ENCODE data around the gene CDX2. TPM values are rescaled to one million over a fixed set of nuclear protein-coding genes. Genes with fewer than 3 reads are reported as not detected.
A peak's percentile ranks its signal among the peaks of the same experiment; 100 is the strongest.

The CDX2 gene
- total RNA-seq, 1 donor from 2014 or later = 11.3 TPM

DNA sequence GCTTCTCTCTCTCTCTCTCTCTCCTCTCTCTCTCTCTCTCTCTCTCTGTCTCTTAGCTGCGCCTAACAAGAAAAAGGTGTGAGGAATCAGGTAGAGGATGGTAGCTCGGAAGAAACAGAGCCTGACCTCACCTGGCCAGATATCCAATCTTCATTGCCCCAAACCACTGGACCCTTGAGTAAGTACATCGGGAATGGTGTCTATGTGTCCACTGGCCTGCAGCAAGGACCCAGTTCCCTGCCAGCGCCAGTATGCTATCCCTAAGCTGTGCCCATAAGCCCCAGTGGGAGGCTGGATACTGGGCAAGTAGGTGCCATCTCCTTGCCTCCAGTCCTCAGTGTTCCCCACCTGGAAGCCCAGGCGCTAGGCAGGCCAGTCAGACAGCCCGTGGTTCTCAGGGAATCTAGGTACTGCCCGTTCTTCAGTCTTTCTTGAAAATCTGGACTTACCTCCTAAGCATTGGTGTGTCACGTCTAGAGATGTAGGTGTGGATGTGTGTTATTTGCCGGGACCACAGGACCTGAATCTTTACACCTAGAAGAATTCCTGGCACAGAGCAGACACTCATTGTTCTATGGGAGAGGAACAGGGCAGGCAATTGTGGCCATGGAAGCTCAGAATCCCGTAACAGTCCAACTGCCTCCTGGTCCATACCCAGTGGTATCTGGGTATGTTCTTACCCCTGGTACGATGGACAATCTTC is 12.0 kb upstream of the CDX2 start:
- no peak for DNase-seq (ENCODE audit: extremely low spot score, unreplicated experiment)
- Mint-ChIP-seq H3K4me1 (ENCODE audit: unreplicated experiment) (peaks cover 5% of the 10 kb centered on the region), H3K27ac (no peak overlapping the region), H3K27me3 (peaks cover 89% of the 10 kb centered on the region), H3K36me3 (no peaks in the 10 kb centered on the region), H3K4me3 (peak overlapping the region; percentile 72), H3K9me3 (no peaks in the 10 kb centered on the region)
- TF ChIP-seq, protein P1, sequence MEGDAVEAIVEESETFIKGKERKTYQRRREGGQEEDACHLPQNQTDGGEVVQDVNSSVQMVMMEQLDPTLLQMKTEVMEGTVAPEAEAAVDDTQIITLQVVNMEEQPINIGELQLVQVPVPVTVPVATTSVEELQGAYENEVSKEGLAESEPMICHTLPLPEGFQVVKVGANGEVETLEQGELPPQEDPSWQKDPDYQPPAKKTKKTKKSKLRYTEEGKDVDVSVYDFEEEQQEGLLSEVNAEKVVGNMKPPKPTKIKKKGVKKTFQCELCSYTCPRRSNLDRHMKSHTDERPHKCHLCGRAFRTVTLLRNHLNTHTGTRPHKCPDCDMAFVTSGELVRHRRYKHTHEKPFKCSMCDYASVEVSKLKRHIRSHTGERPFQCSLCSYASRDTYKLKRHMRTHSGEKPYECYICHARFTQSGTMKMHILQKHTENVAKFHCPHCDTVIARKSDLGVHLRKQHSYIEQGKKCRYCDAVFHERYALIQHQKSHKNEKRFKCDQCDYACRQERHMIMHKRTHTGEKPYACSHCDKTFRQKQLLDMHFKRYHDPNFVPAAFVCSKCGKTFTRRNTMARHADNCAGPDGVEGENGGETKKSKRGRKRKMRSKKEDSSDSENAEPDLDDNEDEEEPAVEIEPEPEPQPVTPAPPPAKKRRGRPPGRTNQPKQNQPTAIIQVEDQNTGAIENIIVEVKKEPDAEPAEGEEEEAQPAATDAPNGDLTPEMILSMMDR (conservative IDR thresholded peaks at IDR 0.05) = no peak

DNA sequence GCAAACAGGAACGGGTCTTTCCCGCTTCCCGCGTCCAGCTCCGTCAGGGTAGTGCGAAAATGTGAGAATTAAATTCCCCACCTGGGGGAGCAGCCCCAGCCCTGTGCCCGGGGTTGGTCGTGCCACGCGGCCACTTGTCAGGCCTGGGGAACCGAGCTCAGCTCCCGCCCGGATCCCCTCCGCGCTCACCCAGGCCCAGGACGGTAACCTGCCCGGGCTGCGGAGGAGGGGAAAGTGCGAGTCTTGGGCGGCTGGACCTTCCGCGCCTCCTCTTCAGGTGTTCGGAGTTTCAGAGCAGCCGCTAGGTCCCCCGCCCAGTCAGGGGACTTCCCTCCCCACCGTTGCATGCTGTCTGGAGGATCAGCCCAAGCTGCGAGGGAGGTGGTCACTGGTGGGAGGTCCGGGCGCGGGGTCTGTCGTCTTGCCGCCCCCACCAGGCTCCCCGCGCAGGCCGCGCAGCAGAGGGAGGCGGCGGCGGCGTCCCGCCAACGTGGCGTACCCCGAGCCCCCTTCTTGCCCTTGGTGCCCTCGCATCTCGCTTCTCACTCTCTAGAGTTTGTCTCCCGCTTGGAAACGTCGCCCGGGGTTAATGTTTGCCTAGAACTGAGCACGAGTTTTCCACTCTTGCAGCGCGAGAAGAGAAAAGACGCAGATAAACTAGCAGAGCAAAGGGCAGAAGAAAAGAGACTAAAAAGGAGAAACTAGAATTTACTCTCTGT is 11.3 kb upstream of the CDX2 start:
- no peak for DNase-seq (ENCODE audit: extremely low spot score, unreplicated experiment)
- TF ChIP-seq, protein P1 (conservative IDR thresholded peaks at IDR 0.05) = no peak
- H3K4me3 Mint-ChIP-seq = peak overlapping the region; percentile 72

DNA sequence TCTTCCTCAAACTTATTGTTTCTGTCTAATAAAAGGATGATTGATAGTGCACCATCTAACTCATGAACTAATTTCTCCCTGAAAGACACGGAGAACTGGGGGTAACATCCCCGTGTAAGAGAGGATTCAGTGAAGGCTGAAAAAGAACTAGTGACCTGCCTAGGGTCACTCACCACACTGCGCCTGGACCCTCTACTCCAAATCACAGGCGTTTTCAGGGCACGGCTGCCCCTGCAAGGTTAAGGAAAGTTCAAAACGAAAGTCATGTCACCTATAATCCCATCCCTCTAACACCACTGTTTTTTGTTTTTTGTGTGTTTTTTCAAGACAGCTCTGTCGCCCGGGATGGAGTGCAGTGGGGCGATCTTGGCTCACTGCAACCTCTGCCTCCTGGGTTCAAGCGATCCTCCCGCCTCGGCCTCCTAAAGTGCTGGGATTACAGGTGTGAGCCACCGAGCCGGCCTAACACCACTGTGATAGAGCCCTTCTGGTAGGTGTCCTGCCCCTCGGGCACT is 10.7 kb upstream of the CDX2 start:
- Mint-ChIP-seq H3K4me3 (peak overlapping the region; percentile 54), H3K27ac (no peak overlapping the region), H3K36me3 (no peaks in the 10 kb centered on the region), H3K27me3 (peaks cover 93% of the 10 kb centered on the region), H3K4me1 (ENCODE audit: unreplicated experiment) (peaks cover 5% of the 10 kb centered on the region), H3K9me3 (no peaks in the 10 kb centered on the region)
- TF ChIP-seq, protein P1 (conservative IDR thresholded peaks at IDR 0.05) = no peak
- DNase-seq (ENCODE audit: extremely low spot score, unreplicated experiment) = no peak

More for the DNA sequence above, 11.3 kb upstream of the CDX2 start:
- H3K9me3 Mint-ChIP-seq = no peaks in the 10 kb centered on the region
- peaks cover 90% of the 10 kb centered on the region for H3K27me3 Mint-ChIP-seq
- H3K27ac Mint-ChIP-seq = no peak overlapping the region
- peaks cover 5% of the 10 kb centered on the region for H3K4me1 Mint-ChIP-seq (ENCODE audit: unreplicated experiment)
- no peaks in the 10 kb centered on the region for H3K36me3 Mint-ChIP-seq

DNA sequence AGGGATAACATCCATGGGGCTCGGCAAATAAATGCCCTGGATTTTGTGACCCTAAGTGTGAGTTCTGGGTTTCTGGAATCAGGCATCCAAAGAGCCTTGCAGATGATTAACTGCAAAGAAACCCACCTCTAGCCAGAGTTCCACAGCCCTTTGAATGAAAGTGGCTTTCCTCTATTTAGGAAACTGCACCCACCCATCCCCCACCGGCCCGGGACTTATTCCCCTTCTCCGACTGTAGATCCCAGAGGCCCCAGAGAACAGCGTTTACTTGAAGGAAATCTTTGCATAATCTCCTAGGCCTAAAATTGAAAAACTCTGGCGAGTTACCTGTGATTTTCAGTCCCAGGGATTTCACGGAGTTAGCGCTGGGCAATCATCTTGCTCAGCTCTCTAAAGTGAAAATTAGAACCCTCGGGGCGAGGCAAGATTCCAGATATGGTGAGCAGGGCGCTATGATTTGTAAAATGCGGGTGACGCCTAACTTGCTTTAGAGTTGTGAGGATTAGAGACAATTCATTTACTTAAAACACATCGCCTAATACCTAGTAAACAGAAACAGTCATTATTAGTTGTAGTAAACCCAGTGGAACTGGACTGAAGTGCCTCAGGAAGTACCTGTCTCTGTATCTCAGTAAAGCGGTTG is 10.0 kb upstream of the CDX2 start:
- H3K27ac Mint-ChIP-seq = no peak overlapping the region
- TF ChIP-seq, protein P1 (conservative IDR thresholded peaks at IDR 0.05) = no peak
- no peaks in the 10 kb centered on the region for H3K36me3 Mint-ChIP-seq

DNA sequence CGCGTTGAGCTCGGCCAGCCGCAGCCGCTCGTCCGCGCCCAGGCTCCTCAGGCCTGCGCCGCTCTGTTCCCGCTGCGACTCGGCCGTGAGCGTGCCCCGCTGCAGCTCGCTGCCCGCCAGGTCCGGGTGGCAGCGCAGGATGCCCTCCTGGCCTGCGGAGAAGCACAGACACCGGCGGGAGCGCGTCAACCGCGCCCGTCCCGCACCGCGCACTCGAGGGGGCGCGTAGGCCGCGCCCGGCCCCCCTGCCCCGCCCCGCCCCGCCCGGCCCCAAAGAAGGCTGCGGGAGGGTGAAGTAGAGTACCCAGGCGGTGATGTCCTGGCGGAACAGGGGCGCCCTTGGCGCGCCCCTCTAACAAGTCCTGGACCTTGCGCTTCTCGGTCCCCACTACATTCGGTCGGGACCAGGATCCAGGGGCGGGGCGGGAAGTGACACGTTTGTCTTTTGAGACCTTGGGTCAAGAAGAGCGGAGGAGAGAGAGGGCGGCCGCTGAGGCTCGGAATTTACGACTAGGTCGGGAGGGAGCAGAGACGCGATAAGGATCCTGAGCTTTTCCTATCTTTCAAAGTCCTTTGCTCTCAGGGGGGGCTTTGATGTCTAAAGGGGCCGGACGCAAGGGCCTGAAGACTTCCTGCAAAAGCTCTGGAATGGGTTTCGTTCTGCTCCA is 9.3 kb upstream of the CDX2 start:
- TF ChIP-seq, protein P1 (conservative IDR thresholded peaks at IDR 0.05) = no peak
- Mint-ChIP-seq H3K36me3 (no peaks in the 10 kb centered on the region), H3K27ac (peak overlapping the region; percentile 59), H3K4me3 (peak overlapping the region; percentile 70), H3K4me1 (ENCODE audit: unreplicated experiment) (peaks cover 5% of the 10 kb centered on the region), H3K27me3 (peaks cover 95% of the 10 kb centered on the region), H3K9me3 (no peaks in the 10 kb centered on the region)
- DNase-seq (ENCODE audit: extremely low spot score, unreplicated experiment) = no peak

More for the DNA sequence above, 10.0 kb upstream of the CDX2 start:
- Mint-ChIP-seq H3K9me3 (no peaks in the 10 kb centered on the region), H3K27me3 (peaks cover 95% of the 10 kb centered on the region), H3K4me3 (peak overlapping the region; percentile 54), H3K4me1 (ENCODE audit: unreplicated experiment) (peaks cover 5% of the 10 kb centered on the region)
- no peak for DNase-seq (ENCODE audit: extremely low spot score, unreplicated experiment)

Measured in type B pancreatic cell (in vitro differentiated cells).